Fibroblast of lung (primary cell): ENCODE measurements around the gene TEDC2. TPM values are rescaled to one million over a fixed set of nuclear protein-coding genes. Genes with fewer than 3 reads are reported as not detected.
"Not testable (repeated sequence)": the region's sequence is repeated elsewhere in the genome, so short reads cannot be mapped to it uniquely, and the experiment has no call there.

Experiments
- DNase-seq, 2 donors: peaks; one replicate each; pipeline versions ENCODE4 v3.0.0 to v3.0.0-alpha.2; 2010; ENCODE audit warnings: low read depth in 2 of 2
- H2AFZ ChIP-seq: 2 replicates; pipeline ENCODE4 v1.5.1; 2012; ENCODE audit warnings: low read length, control low read depth, inconsistent platforms
- H3K27ac ChIP-seq: 2 replicates; pipeline ENCODE4 v1.5.1; 2011; ENCODE audit warnings: low read length, control low read depth; ENCODE audit not compliant: insufficient read depth
- H3K27me3 ChIP-seq: 2 replicates; pipeline ENCODE4 v1.5.1; 2011; ENCODE audit warnings: mild to moderate bottlenecking, low read length; ENCODE audit not compliant: control insufficient read depth, insufficient read depth
- H3K36me3 ChIP-seq: 2 replicates; pipeline ENCODE4 v1.5.1; 2011; ENCODE audit warnings: low read length; ENCODE audit not compliant: control insufficient read depth, insufficient read depth
- H3K4me1 ChIP-seq: 2 replicates; pipeline ENCODE4 v1.5.1; 2011; ENCODE audit warnings: low read length; ENCODE audit not compliant: control insufficient read depth, insufficient read depth; ENCODE audit errors: extremely low read depth
- H3K4me2 ChIP-seq: 2 replicates; pipeline ENCODE4 v1.5.1; 2011; ENCODE audit warnings: low read length, control low read depth; ENCODE audit not compliant: insufficient read depth; ENCODE audit errors: extremely low read depth
- H3K4me3 ChIP-seq, 4 experiments: fragments of 200-600 bp in 1 of 4; sonication (generic) in 1 of 4; replicated peaks in 1 of 4; 2 replicates each; pipeline ENCODE4 v1.5.1; 2011 to 2016; ENCODE audit warnings: low read length in 4 of 4, low read depth in 3 of 4, mild to moderate bottlenecking in 3 of 4, control low read depth in 2 of 4, inconsistent platforms in 1 of 4, mixed read lengths in 1 of 4; ENCODE audit not compliant: insufficient read depth in 1 of 4; ENCODE audit errors: control extremely low read depth in 1 of 4
- H3K79me2 ChIP-seq: 2 replicates; pipeline ENCODE4 v1.5.1; 2012; ENCODE audit warnings: mild to moderate bottlenecking, low read length, inconsistent platforms; ENCODE audit not compliant: control insufficient read depth, insufficient read depth
- H3K9ac ChIP-seq: 2 replicates; pipeline ENCODE4 v1.5.1; 2011; ENCODE audit warnings: mild to moderate bottlenecking, low read length, control low read depth; ENCODE audit not compliant: insufficient read depth
- H3K9me3 ChIP-seq: 2 replicates; pipeline ENCODE4 v1.5.1; 2012; ENCODE audit warnings: low read depth, low read length; ENCODE audit not compliant: control insufficient read depth, insufficient read depth
- H4K20me1 ChIP-seq: 2 replicates; pipeline ENCODE4 v1.5.1; 2011; ENCODE audit warnings: low read length; ENCODE audit not compliant: control insufficient read depth, insufficient read depth; ENCODE audit errors: extremely low read depth
- EZH2 ChIP-seq: IDR thresholded peaks from 2 replicates; pipeline ENCODE4 v1.5.1; 2012; ENCODE audit warnings: low read length, control low read depth, mild to moderate bottlenecking; ENCODE audit errors: missing control alignments
- polyA plus RNA-seq, 2 donors: library from polyadenylated mRNA; depleted of rRNA in 1 of 2; stranded (reverse) in 1 of 2; unstranded in 1 of 2; fragments of >200 nt; gene quantifications; 2 replicates each; pipeline ENCODE4 v1.2.1, GENCODE V29; 2011 to 2012; ENCODE audit warnings: missing spikeins in 1 of 2
- total RNA-seq: library from RNA; depleted of rRNA; stranded (reverse); fragments of >200 nt; gene quantifications from 2 replicates; pipeline ENCODE4 v1.2.1, GENCODE V29; 2014
- TF ChIP-seq, protein P1 (sequence below), 2 donors: IDR thresholded peaks in 1 of 2; conservative IDR thresholded peaks in 1 of 2; 1 replicate in 1 of 2; 2 replicates in 1 of 2; pipeline ENCODE4 v1.5.1; 2011 to 2012; ENCODE audit warnings: low read length in 2 of 2, control low read depth in 1 of 2, inconsistent platforms in 1 of 2, low read depth in 1 of 2, mild to moderate bottlenecking in 1 of 2

Gene TEDC2
- total and polyA plus RNA-seq, 2 donors (not counting 1 experiment from before 2014, with no cell fraction given): 1.2 to 1.7 TPM

DNA sequence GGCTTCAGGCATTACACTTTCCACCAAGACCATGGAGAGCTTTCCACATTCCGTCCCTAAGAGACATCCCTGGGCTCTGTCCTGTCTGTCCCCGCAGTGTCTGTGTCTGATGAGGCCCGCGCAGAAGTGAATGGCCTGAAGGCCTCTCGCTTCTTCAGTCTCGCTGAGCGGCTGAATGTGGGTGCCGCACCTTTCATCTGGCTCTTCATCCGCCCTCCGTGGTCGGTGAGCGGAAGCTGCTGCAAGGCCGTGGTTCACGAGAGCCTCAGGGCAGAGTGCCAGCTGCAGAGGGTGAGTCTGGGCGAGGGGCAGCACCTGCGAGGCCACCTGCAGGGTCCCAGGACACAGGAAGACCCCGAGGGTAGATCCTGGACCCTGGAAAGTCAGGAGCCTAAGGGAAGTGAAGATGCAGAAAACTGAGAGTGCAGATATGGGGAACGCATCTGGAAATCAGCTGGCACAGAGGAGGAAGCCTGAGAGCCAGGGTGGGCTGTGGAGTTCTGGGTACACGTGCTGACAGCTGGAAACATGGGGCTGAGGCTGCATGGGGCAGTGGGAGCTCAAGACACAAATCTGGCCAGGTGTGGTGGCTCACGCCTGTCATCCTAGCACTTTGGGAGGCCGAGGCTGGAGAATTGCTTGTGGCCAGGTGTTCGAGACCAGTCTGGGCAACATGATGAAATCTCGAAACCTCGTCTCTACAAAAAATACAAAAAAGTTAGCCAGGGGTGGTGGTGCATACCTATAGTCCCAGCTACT lies 22.7 kb upstream of the TEDC2 start:
- Histone ChIP-seq H3K79me2 (peaks cover 10% of the 10 kb centered on the region), H3K36me3 (peaks cover 35% of the 10 kb centered on the region)
- TF ChIP-seq, protein P1, sequence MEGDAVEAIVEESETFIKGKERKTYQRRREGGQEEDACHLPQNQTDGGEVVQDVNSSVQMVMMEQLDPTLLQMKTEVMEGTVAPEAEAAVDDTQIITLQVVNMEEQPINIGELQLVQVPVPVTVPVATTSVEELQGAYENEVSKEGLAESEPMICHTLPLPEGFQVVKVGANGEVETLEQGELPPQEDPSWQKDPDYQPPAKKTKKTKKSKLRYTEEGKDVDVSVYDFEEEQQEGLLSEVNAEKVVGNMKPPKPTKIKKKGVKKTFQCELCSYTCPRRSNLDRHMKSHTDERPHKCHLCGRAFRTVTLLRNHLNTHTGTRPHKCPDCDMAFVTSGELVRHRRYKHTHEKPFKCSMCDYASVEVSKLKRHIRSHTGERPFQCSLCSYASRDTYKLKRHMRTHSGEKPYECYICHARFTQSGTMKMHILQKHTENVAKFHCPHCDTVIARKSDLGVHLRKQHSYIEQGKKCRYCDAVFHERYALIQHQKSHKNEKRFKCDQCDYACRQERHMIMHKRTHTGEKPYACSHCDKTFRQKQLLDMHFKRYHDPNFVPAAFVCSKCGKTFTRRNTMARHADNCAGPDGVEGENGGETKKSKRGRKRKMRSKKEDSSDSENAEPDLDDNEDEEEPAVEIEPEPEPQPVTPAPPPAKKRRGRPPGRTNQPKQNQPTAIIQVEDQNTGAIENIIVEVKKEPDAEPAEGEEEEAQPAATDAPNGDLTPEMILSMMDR (conservative IDR thresholded peaks at IDR 0.05 in 1 of 2, IDR thresholded peaks at IDR 0.05 in 1 of 2; ENCODE audit: low read depth in 1 of 2, low read length in 2 of 2): no peak
- TF ChIP-seq EZH2: no peak

DNA sequence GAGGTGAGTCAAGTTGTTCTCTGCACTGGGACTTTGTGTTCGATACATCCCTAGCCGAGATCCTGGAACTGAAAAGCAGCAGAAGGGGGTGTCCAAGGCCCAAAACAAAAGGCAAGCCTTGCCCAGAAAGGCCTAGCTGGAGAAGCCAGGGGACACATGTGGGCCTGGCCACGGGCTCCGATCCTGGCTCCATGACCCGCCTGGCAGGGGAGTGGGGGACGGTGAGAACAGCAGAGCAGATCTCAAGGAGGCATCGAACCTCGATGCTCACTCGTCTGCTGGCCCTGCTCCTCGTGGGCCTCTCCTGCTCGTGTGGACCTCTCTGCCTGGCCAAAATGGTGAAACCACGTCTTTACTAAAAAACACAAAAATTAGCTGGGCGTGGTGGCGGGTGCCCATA lies 21.8 kb upstream of the TEDC2 start:
- Histone ChIP-seq H3K36me3 (peaks cover 27% of the 10 kb centered on the region), H3K27me3 (no peaks in the 10 kb centered on the region), H3K9ac (no peak overlapping the region), H4K20me1 (no peaks in the 10 kb centered on the region), H3K9me3 (no peaks in the 10 kb centered on the region), H3K27ac (no peak overlapping the region), H3K4me2 (no peak overlapping the region), H3K4me3 (no peak overlapping the region), H3K4me1 (no peaks in the 10 kb centered on the region), H2AFZ (no peak overlapping the region), H3K79me2 (peaks cover 2% of the 10 kb centered on the region)
- no peak for TF ChIP-seq EZH2
- TF ChIP-seq, protein P1 (conservative IDR thresholded peaks at IDR 0.05 in 1 of 2, IDR thresholded peaks at IDR 0.05 in 1 of 2; ENCODE audit: low read depth in 1 of 2, low read length in 2 of 2): no peak
- no peak for DNase-seq

More for the DNA sequence above, 22.7 kb upstream of the TEDC2 start:
- Histone ChIP-seq H3K27me3 (no peaks in the 10 kb centered on the region), H3K4me2 (no peak overlapping the region), H3K9me3 (no peaks in the 10 kb centered on the region), H4K20me1 (no peaks in the 10 kb centered on the region), H3K4me3 (no peak overlapping the region), H3K27ac (no peak overlapping the region), H3K4me1 (no peaks in the 10 kb centered on the region), H3K9ac (no peak overlapping the region), H2AFZ (no peak overlapping the region)
- DNase-seq: no peak

DNA sequence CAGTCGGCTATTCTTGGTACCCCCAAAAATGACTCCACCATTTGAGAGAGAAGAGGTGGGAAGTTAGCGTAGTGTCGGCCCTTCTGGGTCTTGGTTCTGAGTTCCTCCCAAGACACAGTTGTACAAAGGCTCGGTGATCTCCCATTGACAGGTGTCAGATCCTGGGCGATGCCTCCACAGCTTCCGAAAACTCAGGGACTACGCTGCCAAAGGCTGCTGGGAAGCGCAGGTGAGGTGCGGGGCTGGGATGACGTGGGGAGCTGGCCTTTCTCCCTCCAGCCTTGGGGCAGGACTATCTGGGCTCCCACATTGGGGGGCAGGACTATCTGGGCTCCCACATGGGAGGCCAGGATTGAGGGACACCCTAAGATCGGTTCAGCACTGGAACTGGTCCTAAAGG lies 20.3 kb upstream of the TEDC2 start:
- H3K27ac ChIP-seq: no peak overlapping the region
- H3K36me3 ChIP-seq: peaks cover 25% of the 10 kb centered on the region
- H3K9me3 ChIP-seq: no peaks in the 10 kb centered on the region
- no peak for DNase-seq
- H3K4me3 ChIP-seq: no peak overlapping the region
- H3K27me3 ChIP-seq: no peaks in the 10 kb centered on the region
- H3K9ac ChIP-seq: no peak overlapping the region
- H3K79me2 ChIP-seq: no peaks in the 10 kb centered on the region
- no peak overlapping the region for H2AFZ ChIP-seq
- H4K20me1 ChIP-seq: no peaks in the 10 kb centered on the region
- no peak for TF ChIP-seq EZH2
- TF ChIP-seq, protein P1 (conservative IDR thresholded peaks at IDR 0.05 in 1 of 2, IDR thresholded peaks at IDR 0.05 in 1 of 2; ENCODE audit: low read depth in 1 of 2, low read length in 2 of 2): no peak
- no peak overlapping the region for H3K4me2 ChIP-seq
- H3K4me1 ChIP-seq: no peaks in the 10 kb centered on the region

DNA sequence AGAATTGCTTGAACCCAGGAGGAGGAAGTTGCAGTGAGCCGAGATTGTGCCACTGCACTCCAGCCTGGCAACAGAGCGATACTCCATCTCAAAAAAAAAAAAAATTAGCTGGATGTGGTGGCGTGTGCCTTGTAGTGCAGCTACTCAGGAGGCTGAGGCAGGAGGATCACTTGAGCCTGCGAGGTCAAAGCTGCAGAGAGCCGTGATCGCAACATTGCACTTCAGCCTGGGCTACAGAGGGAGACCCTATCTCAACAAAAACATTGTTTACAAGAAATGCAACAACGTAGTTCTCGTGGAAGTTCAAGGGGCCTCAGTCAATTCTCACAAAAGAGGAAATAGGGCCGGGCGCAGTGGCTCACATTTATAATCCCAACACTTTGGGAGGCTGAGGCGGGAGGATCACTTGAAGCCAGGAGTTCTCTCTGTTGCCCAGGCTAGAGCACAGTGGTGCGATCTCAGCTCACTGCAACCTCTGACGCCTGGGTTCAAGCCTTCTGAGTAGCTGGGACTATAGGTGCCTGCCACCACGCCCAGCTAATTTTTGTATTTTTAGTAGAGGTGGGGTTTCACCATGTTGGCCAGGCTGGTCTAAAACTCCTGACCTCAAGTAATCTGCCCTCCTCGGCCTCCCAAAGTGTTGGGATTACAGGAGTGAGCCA lies 18.6 kb upstream of the TEDC2 start:
- H3K4me3 ChIP-seq, H4K20me1 ChIP-seq, H3K9me3 ChIP-seq, H2AFZ ChIP-seq, H3K27me3 ChIP-seq, DNase-seq, H3K27ac ChIP-seq, H3K79me2 ChIP-seq, H3K9ac ChIP-seq, H3K4me1 ChIP-seq, H3K4me2 ChIP-seq: not testable (repeated sequence)
- H3K36me3 ChIP-seq: peaks cover 29% of the 10 kb centered on the region
